Activated naive CD4-positive, alpha-beta T cell treated with anti-CD3 and anti-CD28 coated beads, Interleukin-2, amount 50 U/mL, for 24 hours (primary cell): ENCODE results near the gene BID.
"Not testable (repeated sequence)": the region's sequence is repeated elsewhere in the genome, so short reads cannot be mapped to it uniquely, and the experiment has no call there.

Source experiments
- H3K27ac Mint-ChIP-seq: one replicate; pipeline ENCODE4 v1.8.0; 2021; ENCODE audit warnings: mild to moderate bottlenecking, mixed read lengths
- H3K27me3 Mint-ChIP-seq: one replicate; pipeline ENCODE4 v1.8.0; 2021; ENCODE audit warnings: mixed read lengths
- H3K36me3 Mint-ChIP-seq: one replicate; pipeline ENCODE4 v1.8.0; 2021; ENCODE audit warnings: mixed read lengths
- H3K4me1 Mint-ChIP-seq: one replicate; pipeline ENCODE4 v1.8.0; 2021; ENCODE audit warnings: mixed read lengths
- H3K4me3 Mint-ChIP-seq: one replicate; pipeline ENCODE4 v1.8.0; 2021; ENCODE audit warnings: mild to moderate bottlenecking, mixed read lengths
- H3K9me3 Mint-ChIP-seq: one replicate; pipeline ENCODE4 v1.8.0; 2021; ENCODE audit warnings: mixed read lengths

The BID gene

GRCh38 chr22:17770180-17771077, 3.8 kb downstream of the BID start:
- Mint-ChIP-seq H3K4me3 (no peak overlapping the region), H3K9me3 (no peaks in the 10 kb centered on the region), H3K4me1 (peaks cover 59% of the 10 kb centered on the region), H3K27me3 (no peaks in the 10 kb centered on the region), H3K27ac (no peak overlapping the region), H3K36me3 (no peaks in the 10 kb centered on the region)

- H3K27ac Mint-ChIP-seq, result no peak overlapping the region
Measured at GRCh38 chr22:17769716-17770082, 4.6 kb downstream of the BID start.

GRCh38 chr22:17769013-17769715, 5.1 kb downstream of the BID start:
- Mint-ChIP-seq H3K27me3 (no peaks in the 10 kb centered on the region), H3K4me3 (no peak overlapping the region), H3K36me3 (no peaks in the 10 kb centered on the region), H3K4me1 (peaks cover 65% of the 10 kb centered on the region), H3K27ac (no peak overlapping the region), H3K9me3 (no peaks in the 10 kb centered on the region)

More at GRCh38 chr22:17769716-17770082, 4.6 kb downstream of the BID start:
- no peaks in the 10 kb centered on the region for H3K36me3 Mint-ChIP-seq
- H3K27me3 Mint-ChIP-seq, result no peaks in the 10 kb centered on the region
- no peaks in the 10 kb centered on the region for H3K9me3 Mint-ChIP-seq
- H3K4me3 Mint-ChIP-seq, result no peak overlapping the region
- H3K4me1 Mint-ChIP-seq, result peaks cover 60% of the 10 kb centered on the region

- Mint-ChIP-seq H3K4me1 (peaks cover 62% of the 10 kb centered on the region), H3K9me3 (no peaks in the 10 kb centered on the region), H3K27ac (peak overlapping the region; percentile 15), H3K4me3 (peak overlapping the region; percentile 62), H3K27me3 (no peaks in the 10 kb centered on the region), H3K36me3 (no peaks in the 10 kb centered on the region)
Measured at GRCh38 chr22:17767233-17768065, 6.8 kb downstream of the BID start.

- not testable (repeated sequence) for H3K36me3 Mint-ChIP-seq, H3K9me3 Mint-ChIP-seq, H3K4me3 Mint-ChIP-seq, H3K27me3 Mint-ChIP-seq
- H3K27ac Mint-ChIP-seq, result peak overlapping the region; percentile 77
- peaks cover 50% of the 10 kb centered on the region for H3K4me1 Mint-ChIP-seq
Measured at GRCh38 chr22:17764852-17765251, 9.4 kb downstream of the BID start.

GRCh38 chr22:17764036-17764435, 10.2 kb downstream of the BID start:
- no peak overlapping the region for H3K27ac Mint-ChIP-seq
- H3K4me3 Mint-ChIP-seq, result no peak overlapping the region
- no peaks in the 10 kb centered on the region for H3K27me3 Mint-ChIP-seq
- H3K4me1 Mint-ChIP-seq, result peaks cover 44% of the 10 kb centered on the region
- no peaks in the 10 kb centered on the region for H3K9me3 Mint-ChIP-seq
- H3K36me3 Mint-ChIP-seq, result no peaks in the 10 kb centered on the region

GRCh38 chr22:17763442-17763841, 10.8 kb downstream of the BID start:
- not testable (repeated sequence) for H3K36me3 Mint-ChIP-seq, H3K9me3 Mint-ChIP-seq, H3K27ac Mint-ChIP-seq, H3K4me3 Mint-ChIP-seq, H3K27me3 Mint-ChIP-seq
- H3K4me1 Mint-ChIP-seq, result peaks cover 47% of the 10 kb centered on the region

GRCh38 chr22:17761138-17761488, 13.2 kb downstream of the BID start:
- H3K36me3 Mint-ChIP-seq, result no peaks in the 10 kb centered on the region
- no peaks in the 10 kb centered on the region for H3K27me3 Mint-ChIP-seq
- H3K9me3 Mint-ChIP-seq, result no peaks in the 10 kb centered on the region
- H3K4me3 Mint-ChIP-seq, result no peak overlapping the region
- no peak overlapping the region for H3K27ac Mint-ChIP-seq
- peaks cover 40% of the 10 kb centered on the region for H3K4me1 Mint-ChIP-seq

GRCh38 chr22:17754233-17754925, 19.9 kb downstream of the BID start:
- no peak overlapping the region for H3K27ac Mint-ChIP-seq
- no peak overlapping the region for H3K4me3 Mint-ChIP-seq
- H3K4me1 Mint-ChIP-seq, result peaks cover 12% of the 10 kb centered on the region
- H3K9me3 Mint-ChIP-seq, result no peaks in the 10 kb centered on the region
- H3K36me3 Mint-ChIP-seq, result no peaks in the 10 kb centered on the region
- H3K27me3 Mint-ChIP-seq, result no peaks in the 10 kb centered on the region

GRCh38 chr22:17753401-17753989, 20.8 kb downstream of the BID start:
- H3K9me3 Mint-ChIP-seq, result no peaks in the 10 kb centered on the region
- no peaks in the 10 kb centered on the region for H3K27me3 Mint-ChIP-seq
- no peak overlapping the region for H3K4me3 Mint-ChIP-seq
- H3K27ac Mint-ChIP-seq, result no peak overlapping the region
- H3K4me1 Mint-ChIP-seq, result peaks cover 9% of the 10 kb centered on the region
- no peaks in the 10 kb centered on the region for H3K36me3 Mint-ChIP-seq

GRCh38 chr22:17751596-17751995, 22.7 kb downstream of the BID start:
- Mint-ChIP-seq H3K27ac (no peak overlapping the region), H3K27me3 (no peaks in the 10 kb centered on the region), H3K4me1 (peaks cover 5% of the 10 kb centered on the region), H3K9me3 (no peaks in the 10 kb centered on the region), H3K36me3 (no peaks in the 10 kb centered on the region), H3K4me3 (no peak overlapping the region)

GRCh38 chr22:17749605-17750395, 24.5 kb downstream of the BID start:
- peaks cover 9% of the 10 kb centered on the region for H3K4me1 Mint-ChIP-seq
- no peaks in the 10 kb centered on the region for H3K9me3 Mint-ChIP-seq
- peaks cover 1% of the 10 kb centered on the region for H3K36me3 Mint-ChIP-seq
- no peaks in the 10 kb centered on the region for H3K27me3 Mint-ChIP-seq
- no peak overlapping the region for H3K27ac Mint-ChIP-seq
- H3K4me3 Mint-ChIP-seq, result no peak overlapping the region

GRCh38 chr22:17748555-17749353, 25.5 kb downstream of the BID start:
- H3K27me3 Mint-ChIP-seq, result no peaks in the 10 kb centered on the region
- no peaks in the 10 kb centered on the region for H3K9me3 Mint-ChIP-seq
- H3K36me3 Mint-ChIP-seq, result peaks cover 1% of the 10 kb centered on the region
- H3K4me1 Mint-ChIP-seq, result peaks cover 8% of the 10 kb centered on the region
- H3K27ac Mint-ChIP-seq, result no peak overlapping the region
- H3K4me3 Mint-ChIP-seq, result no peak overlapping the region

- peaks cover 12% of the 10 kb centered on the region for H3K4me1 Mint-ChIP-seq
- no peaks in the 10 kb centered on the region for H3K9me3 Mint-ChIP-seq
- no peaks in the 10 kb centered on the region for H3K27me3 Mint-ChIP-seq
- no peak overlapping the region for H3K4me3 Mint-ChIP-seq
- H3K27ac Mint-ChIP-seq, result no peak overlapping the region
- H3K36me3 Mint-ChIP-seq, result peaks cover 1% of the 10 kb centered on the region
Measured at GRCh38 chr22:17746916-17747315, 27.4 kb downstream of the BID start.
